ENCODE measurements around the gene OAF.

The OAF gene

DNA sequence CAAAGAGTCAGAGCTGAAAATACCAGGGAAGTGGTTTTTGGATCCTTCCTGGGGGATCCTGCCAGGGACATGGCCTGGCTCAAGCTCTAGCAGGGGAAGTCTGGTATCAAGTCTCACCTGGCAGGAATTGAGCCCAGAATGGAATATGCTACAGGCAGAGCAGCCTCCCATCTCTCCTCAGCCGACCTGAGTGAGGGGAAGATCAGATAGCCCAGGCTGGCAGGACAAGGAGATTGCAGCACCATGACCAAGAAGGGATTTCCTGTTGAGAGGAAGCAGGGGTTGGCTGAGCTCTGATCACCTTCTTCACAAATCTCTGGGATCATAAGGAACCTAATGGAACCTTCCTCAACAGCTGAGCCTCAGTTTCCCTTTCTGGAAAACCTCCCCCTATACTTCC, 13.0 kb downstream of the OAF start:
- DNase-seq (ENCODE audit: low spot score) = no peak

DNA sequence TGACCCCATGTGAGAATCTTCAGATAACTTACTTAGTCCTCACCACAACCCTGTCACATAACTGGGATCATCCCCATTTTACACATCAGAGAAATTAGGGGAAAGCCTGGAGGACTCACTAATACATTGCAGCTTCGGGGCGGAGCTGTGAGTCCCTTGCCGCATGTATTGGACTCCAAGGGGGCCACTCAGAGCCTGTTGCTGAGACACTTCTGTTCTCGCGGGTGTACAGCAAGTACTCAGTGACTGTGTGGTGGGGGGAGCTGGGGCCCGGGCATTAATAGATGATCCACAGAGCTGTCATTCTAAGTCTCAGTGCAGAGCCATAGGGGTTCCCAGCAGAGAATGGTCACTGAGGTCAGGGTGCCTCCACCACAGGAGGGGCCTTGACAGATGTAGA, 13.5 kb downstream of the OAF start:
- DNase-seq (ENCODE audit: low spot score) = no peak

DNA sequence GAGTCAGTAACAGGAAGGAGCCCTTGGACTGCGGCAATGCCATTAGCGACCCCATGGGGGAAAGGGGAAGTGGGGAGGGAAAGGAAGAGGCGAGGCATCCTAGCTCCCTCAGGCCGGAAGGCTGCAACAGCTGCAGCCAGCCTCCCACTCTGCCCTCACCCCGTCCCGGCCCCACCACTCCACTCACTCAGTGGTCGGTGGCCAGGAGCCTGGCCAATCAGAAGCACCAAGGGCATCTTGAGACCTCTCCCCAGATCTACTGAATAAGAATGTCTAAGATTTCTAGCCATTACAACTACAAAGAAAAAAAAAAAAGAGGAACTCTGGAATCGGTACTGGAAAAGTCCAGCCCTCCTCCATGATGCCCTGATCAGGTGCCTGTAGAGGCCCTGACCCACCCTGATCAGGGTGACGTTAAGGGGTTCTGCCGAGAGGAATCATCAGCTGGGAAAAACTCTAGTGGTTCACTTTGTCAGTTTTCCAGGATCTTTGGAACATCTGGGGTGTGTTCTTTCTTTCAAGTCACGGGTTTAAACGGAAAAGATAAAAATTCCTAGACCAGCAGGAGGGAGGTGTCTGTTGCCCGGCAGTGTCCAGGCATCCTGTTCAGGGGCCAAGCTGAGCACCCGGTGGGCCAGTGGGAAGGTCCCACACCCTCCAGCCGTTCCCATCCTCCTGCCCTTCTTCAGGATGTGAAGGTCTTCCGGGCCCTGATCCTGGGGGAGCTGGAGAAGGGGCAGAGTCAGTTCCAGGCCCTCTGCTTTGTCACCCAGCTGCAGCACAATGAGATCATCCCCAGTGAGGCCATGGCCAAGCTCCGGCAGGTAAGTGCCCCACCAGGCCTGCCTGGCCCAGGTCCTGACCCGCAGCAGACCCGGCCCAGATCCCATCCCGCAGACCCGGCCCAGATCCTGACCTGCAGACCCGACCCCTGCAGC, 14.4 kb downstream of the OAF start:
- DNase-seq (ENCODE audit: low spot score) = no peak

DNA sequence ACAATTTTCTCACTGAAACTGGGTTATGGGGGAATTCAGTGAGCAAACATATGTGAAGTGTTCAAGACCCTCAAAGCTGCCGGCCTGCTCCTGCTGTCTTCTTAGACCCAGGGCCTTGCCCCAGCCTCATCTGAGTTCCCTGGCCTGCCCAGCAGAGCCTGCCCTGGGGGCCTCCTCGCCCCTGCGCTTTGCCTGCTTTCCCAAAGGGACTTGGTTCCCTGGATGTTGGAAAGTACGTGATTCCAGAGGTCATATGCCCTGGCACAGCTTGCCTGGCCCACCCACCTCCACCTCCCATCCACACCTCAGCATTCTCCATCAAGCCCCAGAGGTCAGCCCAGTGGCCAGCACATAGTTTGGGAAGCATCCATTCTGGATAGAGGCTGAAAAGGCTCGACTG, 15.4 kb downstream of the OAF start:
- DNase-seq (ENCODE audit: low spot score) = no peak

DNA sequence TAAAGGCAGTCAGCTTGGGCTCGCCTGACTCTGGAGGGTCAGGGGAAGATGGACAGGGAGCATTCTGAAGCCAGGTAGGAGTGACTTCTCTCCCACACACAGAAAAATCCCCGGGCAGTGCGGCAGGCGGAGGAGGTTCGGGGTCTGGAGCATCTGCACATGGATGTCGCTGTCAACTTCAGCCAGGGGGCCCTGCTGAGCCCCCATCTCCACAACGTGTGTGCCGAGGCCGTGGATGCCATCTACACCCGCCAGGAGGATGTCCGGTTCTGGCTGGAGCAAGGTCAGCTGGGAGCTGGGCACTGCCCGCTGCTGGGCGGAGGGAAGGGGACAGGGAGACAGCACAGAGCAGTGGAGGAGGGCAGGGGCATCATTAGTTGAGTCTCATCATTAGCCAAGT, 15.9 kb downstream of the OAF start:
- DNase-seq (ENCODE audit: low spot score) = no peak

DNA sequence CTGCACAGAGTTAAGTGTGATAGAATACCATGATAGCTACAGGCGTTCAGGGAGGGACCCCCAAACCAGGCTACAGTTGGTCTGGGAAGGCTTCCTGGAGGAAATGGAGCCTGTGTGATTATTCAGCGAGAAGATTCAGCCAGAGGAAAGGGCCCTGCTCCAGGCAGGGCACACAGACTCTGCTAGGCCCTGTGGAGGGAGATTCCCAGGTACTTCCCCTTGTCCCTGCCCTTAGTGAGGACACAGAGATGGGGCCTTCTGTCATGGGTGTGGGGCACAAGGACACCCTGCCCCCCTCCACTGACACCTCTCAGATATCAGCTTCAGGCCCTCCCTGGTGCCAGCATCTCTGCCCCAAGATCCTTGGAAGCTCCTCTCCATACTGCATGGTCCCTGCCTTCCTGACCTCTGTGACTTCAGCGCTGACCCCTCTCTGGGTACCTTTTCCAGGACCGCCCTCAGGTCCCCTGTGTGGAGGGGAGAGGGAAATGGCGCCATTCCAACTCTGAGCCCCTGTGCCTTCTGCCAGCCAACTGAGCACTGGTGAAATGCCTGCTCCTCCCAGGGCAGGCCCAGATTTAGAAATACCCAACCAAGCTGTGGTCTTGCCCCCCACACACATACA, 16.5 kb downstream of the OAF start:
- no peak for DNase-seq (ENCODE audit: low spot score)

DNA sequence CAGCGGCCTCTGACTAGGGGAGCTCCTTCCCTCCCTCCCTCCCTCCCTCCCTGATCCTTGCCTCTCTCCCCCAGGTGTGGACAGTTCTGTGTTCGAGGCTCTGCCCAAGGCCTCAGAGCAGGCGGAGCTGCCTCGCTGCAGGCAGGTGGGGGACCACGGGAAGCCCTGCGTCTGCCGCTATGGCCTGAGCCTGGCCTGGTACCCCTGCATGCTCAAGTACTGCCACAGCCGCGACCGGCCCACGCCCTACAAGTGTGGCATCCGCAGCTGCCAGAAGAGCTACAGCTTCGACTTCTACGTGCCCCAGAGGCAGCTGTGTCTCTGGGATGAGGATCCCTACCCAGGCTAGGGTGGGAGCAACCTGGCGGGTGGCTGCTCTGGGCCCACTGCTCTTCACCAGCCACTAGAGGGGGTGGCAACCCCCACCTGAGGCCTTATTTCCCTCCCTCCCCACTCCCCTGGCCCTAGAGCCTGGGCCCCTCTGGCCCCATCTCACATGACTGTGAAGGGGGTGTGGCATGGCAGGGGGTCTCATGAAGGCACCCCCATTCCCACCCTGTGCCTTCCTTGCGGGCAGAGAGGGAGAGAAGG, 18.1 kb downstream of the OAF start:
- DNase-seq (ENCODE audit: low spot score) = no peak

DNA sequence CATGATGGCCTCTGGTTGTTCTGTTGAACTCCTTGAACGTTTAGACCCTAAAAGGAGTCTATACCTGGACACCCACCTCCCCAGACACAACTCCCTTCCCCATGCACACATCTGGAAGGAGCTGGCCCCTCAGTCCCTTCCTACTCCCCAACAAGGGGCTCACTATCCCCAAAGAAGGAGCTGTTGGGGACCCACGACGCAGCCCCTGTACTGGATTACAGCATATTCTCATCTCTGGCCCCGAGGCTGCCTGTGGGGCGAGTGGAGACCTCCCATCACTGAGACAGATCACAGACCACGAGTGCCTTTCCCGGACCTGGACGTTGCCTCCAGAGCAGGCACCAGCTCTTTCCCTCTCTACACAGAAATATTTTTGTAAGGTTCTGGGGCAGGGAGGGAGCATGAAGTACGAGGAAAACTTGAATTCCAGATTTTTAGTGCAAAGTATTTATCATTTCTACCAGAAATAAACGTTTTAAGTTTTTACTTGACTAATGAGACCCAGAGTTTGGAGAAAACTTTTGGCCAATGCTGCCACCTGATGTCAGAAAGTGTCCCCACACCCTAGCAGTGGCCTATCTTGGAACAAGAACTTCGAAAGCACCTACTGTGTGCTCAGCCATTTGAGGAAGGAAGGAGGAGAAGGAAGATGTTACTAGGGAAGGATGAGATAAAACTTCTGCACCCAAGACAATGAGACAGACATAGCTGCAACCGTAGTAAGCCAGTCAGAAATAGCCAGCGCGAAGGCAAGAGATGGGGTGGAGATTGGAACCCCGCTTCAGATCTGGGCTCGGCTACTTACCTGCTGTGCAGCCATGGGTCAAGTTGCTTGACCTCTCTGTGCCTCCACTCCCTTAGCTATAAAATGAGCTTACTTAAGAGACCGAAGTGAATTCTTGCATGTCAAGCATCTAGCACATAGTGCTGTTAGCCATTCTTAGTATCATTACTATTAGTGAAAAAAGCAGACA, 18.9 kb downstream of the OAF start:
- DNase-seq (ENCODE audit: low spot score) = no peak

DNA sequence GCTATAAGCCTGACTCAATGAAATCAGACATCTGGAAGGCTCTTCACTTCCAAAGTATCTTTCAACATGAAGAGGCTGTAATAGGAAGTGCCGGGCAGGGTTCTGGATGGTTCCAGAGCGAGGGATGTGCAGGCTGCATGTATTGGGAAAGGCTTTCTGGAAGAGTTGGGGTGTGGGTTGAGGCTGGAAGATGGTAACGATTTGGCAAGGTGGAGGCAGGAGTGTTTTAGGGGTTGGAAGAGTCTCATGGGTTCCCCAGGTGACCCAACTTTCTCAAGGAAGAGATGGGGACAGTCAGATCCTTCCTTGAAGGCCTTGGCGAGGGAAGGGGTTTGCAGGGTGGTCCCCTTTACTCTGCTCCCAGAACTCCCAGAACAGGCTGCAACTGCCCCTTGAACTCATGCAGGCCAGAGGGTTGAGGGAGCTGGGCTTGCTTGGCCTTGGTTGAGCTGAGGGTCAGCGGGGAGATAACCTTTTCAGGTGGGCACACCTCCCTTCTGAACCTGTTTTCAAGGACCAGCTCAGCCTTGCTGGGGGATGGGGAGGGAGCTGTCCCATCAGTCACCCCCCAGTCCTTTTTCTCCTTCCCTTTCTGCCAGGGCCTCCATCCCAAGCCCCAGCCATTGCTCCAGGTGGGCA, 19.7 kb downstream of the OAF start:
- DNase-seq (ENCODE audit: low spot score) = no peak

DNA sequence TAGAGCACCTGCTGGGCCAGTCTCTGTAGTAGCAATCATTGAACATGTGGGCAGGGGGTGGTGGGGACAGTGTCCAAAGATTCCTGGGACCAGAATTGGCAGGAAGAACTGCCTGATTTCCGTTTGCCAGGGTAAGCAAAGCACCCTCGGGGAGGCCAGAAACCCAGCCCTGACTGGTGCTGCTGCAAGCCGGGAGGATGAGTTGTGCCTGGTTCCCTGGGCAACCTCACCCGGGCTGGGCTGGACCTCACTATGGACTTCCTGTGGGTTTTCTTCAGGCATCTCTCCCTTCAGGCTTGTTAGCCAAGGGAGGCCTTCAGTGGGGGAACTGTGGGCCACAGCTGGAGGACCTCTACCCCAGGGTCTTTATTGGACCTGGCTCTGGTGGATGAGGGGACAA, 21.1 kb downstream of the OAF start:
- no peak for DNase-seq (ENCODE audit: low spot score)

DNA sequence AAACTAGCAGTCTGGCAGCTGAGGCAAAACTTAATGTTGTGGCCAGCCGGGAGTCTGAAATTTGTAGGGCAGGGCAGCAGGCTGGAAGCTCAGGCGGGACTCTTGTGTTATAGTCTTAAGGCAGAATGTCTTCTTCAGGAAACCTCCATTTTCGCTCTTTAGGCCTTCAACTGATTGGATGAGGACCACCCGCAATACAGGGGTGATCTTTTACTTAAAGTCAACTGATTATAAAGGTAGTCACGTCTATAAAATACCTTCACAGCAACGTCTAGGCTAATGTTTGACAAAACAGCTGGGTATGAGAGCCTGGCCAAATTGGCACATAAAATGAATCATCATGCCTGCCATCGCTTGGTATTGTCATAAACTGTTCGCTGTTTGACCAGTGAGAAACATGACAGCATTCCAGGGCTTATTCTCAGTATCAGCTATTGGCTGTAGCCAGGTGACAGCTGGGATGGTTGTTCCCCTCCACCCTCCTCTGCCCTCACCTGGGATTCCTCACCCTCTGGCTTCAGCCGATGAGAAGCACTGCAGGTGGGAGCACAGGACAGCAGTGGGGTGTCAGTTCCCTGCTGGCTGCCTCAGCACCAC, 22.5 kb downstream of the OAF start:
- no peak for DNase-seq (ENCODE audit: low spot score)

DNA sequence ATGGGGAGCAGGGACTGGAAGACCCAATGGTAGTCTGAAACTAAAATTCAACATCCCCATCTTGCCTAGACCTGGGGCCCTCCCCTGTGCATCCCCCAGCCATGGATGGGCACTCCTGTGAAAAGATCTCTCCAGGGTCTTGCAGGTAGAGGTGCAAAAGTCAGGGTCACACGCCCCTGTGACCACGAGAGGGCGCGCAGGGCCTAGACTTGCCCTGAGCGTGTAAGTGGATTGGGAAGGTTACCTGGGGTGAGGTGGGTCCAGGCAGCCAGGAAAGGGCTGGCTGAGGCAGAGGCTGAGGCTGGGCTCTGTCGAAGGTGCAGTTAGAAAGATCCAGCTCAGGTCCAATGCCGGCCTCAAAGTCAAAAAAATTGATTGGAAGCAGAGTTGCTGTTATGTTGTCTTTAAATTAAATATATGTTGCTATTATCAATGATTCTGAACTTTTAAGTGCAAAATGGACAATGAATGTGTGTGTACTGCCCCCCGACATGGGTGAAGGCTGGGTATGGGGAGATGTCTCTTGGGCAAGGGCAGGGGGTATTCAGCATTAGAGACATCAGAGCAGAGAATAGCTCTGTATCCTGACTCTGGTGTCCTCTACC, 24.3 kb downstream of the OAF start:
- DNase-seq (ENCODE audit: low spot score) = peak; percentile 14

DNA sequence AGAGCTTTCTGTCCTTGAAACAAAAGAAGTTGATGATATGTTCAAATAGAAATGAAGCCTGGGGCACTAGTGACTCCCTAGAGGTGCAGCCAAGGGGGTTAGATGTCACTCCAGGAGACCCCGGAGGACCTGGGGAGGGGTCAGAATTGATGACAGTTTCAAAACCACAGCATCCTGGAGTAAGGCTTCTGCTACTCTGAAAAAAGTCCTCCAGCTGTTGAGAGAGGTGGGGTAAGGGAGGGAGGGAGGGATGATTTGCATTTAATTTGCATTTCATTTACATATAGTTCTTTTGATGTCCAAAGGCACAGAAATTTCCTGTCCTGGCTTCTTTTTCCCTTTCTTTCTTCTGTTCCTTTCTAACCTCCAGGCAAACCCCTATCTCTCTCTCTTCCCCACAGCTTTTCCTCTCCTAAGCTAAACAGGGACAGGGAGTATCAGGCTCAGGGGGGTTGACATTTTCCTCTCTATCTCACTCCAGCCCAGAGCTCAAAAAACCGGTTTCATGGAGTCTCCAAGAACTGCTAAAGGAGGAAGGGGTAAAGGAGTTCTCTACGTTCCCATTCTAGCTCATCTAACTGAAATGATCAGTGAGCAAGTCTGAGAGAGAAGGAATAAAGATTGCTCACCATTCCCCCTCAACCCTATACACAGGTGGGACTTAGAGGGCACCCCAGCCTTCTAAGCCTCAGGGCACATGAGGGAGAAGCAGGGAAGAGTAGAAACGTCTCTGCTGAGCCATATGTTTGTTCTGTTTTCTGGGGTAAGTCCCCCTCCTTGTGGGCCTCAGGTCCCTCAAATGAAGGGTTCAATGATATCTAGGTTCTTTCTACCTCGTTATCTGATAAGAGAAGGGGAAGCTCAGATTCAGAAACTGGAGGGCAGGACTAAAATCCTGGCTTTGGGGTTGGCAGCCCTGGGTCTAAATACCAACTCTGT, 25.6 kb downstream of the OAF start:
- DNase-seq (ENCODE audit: low spot score) = no peak

DNA sequence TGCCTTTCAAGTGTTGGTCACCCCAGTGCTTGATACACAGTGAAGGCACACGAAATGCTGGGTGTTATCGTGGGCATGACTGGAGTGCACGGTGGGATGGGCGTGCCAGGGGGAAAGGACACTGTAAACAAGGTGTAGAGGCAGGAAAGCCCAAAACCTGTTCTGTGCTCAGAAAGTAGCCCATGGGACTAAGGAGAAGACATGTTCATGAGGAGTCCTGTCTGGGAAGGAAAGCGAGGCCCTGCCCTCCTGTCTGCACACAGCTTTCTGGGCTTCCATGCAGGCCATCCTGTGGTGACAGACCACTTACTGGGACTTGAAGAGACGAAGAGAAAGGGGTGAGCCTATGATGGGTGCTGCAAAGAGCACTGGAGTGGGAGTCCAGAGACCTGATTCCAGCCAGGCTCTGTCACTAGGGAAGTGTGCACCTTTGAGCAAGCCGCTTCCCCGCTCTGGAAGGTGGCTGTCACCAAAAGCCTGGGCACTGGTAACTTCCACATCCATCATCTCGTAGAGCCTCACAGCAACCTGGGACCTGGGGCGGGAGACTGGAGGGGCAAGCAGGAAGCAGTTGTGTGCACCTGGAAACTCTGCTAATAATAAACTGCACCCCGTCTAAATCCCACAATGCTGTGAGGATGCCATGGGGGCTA, 28.3 kb downstream of the OAF start:
- no peak for DNase-seq (ENCODE audit: low spot score)

DNA sequence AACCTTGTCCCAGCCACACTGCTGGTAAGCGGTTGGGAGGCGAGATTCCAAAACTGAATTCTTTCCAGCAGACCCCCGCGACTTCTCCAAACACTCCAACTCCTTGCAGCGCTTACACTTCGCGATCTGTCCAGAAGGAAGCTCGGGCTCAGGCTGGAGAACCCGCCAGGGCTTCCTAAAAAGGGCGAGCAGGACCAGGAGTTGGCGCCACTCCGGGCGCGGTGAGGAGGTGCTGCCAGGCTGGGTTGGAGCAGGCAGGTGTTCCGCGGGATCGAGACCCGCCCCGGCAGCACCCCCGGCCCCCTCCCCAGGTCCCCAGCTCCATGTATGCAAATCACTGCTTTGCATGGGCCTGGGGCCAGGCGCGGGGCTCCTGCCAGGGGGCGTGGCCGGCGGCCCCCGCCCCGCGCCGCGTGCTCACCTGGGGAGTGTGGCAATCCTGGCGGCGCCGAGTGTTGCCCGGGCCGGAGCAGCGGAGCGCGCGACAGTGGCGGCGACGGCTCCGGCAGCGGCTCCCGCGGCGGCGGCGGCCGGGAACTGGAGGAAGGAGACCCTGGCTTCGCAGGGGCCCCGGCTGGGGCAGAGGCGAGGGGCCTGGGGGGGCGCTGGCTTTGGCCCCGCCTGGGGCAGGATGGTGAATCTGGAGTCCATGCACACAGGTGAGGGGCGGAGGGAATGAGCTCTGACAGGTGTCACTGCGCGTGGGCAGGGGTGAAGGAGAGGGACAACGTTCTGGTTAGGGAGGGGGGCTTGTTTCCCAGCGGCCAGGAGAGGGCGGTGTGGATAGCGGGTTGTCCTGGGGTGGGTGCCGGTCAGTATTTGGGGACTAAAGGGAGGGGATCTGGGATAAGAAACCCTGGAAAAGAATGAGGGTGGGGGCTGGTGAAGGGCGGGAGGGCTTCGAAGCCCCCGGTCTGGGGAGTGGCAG, 29.1 kb downstream of the OAF start, which contains the start of gene POU2F3:
POU2F3 (plus strand) TSS at position 428 of the 928 bp plus-strand sequence; CDS start at position 632, 204 bp downstream.
- no peak for DNase-seq (ENCODE audit: low spot score)

DNA sequence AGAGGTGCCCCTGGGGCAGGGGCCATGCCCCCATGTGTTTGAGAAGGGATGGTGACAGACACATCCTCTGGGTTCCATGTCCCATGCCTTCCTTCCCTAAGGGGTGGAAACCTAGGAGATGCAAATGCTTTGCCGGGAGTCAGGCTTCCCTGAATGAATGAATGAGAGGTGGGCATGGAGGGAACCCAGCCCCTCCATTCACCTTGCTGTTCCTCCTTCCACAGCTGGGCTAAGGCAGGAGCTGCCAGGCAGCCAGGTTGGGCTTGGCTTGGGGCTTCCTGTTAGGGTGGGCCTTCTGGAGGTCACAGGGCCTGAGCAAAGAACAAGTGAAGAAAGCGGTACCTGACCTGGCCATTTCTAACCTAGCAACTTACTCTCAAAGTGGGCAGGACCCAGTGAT, 30.0 kb downstream of the OAF start:
- DNase-seq (ENCODE audit: low spot score) = no peak

DNA sequence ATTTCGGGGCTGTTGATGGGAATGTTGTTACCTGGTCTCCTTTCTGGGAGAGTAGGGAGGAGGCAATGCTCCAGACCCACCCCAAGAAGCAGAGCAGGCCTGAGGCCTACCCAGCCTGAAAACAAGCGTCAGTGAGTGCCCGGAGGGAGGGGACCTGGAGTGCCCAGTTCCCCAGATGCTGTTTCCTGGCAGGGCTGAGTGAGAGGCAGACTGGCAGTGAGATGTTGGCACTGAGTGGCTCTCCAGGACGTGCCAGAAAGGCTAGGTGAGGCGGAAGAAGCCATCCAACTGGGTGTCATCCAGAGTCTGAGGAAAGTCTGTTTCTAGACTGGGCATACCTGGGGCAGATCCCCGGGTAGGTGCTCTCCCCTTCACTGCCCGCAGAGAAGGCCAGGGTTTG, 30.4 kb downstream of the OAF start:
- DNase-seq (ENCODE audit: low spot score) = no peak

DNA sequence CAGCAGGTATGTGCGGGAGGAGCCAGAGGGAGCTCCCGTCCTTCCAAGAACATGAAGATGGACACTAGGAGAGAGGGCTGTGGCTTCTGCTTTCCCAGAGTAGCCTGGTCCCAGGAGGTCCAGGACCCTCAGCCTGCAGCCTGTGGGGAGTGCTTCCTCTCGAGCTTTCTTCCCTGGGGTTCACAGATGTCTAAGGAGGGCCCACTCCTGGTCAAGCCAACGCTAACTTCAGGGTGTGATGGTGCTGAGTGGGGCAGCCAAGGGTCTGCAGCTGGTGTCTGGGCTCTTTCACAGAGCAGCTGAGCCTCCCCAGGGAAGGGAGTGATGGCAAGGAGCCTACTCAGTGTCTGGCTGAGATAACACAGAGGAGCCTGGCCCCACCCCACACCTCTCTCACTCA, 32.4 kb downstream of the OAF start:
- no peak for DNase-seq (ENCODE audit: low spot score)
